NCI-H2081 treated with DMSO at 0.1 percent for 48 hours (cell line): ENCODE data around the gene ROPN1B.

Experiments
- DNase-seq: peaks from one replicate; lab custom pipeline; 2025; lab: John Stamatoyannopoulos, UW

Gene ROPN1B

DNA sequence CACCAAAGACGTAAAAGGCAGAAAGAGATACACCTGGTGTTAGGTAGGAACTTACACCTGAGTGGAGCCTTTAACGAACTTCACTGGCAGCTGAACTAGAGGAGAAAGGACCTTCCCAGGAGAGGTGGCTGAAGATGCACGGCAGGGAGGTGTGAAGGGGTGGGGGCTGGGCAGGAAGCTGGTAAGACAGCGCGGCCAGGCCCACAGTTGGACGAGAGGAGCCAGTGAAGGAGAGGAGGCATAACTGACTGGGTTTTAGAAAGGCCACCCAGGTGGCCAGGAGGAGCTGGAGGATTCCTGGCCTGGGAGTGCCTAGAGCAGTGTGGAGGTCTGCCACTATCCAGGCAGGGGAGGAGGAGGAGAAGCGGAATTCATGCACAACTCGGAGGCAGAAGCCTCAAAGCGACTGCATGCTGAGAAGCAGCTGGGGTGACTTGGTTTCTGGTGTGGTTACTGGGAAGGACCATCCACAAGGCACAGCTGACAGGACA lies 63.0 kb downstream of the ROPN1B start:
- no peak for DNase-seq
